ENCODE data around the gene ACSL5. TPM values are rescaled to one million over a fixed set of nuclear protein-coding genes. Genes with fewer than 3 reads are reported as not detected.

ACSL5 gene
- total and polyA plus RNA-seq, 9 donors: 7.9 to 34.2 (median 20.6) TPM

DNA sequence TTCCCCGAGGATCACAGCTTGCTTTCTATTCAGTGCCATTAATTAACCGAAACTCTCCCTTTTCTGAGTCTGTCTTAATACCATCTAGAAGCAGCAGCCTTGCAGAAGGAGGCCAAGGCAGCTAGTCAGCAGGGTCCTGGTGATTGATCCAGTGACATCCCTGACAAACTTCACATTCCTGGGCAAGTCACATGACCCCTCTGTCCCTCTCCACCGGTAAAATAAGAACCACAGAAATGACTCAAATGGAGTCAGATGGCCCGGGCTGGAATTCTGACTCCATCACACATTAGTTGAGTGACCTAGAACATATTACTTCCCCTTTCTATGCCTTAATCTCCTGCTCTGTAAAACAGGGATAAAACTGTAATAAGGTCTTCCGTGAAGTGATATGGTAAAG is 17.2 kb upstream of the ACSL5 start:
- TF ChIP-seq, protein P1, sequence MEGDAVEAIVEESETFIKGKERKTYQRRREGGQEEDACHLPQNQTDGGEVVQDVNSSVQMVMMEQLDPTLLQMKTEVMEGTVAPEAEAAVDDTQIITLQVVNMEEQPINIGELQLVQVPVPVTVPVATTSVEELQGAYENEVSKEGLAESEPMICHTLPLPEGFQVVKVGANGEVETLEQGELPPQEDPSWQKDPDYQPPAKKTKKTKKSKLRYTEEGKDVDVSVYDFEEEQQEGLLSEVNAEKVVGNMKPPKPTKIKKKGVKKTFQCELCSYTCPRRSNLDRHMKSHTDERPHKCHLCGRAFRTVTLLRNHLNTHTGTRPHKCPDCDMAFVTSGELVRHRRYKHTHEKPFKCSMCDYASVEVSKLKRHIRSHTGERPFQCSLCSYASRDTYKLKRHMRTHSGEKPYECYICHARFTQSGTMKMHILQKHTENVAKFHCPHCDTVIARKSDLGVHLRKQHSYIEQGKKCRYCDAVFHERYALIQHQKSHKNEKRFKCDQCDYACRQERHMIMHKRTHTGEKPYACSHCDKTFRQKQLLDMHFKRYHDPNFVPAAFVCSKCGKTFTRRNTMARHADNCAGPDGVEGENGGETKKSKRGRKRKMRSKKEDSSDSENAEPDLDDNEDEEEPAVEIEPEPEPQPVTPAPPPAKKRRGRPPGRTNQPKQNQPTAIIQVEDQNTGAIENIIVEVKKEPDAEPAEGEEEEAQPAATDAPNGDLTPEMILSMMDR (IDR thresholded peaks at IDR 0.05): no peak
- no peak for TF ChIP-seq POLR2A (IDR thresholded peaks at IDR 0.05)
- TF ChIP-seq EP300 (IDR thresholded peaks at IDR 0.05): no peak
- no peak overlapping the region for H3K4me3 ChIP-seq
- DNase-seq: no peak
- intact Hi-C loops (cut with DNase I): no loop called here
- WGBS, 3 donors: 62 to 88% (median 82%) methylated on average over 3 to 5 of the region's 5 CpGs
- no peaks in the 10 kb centered on the region for H3K27me3 ChIP-seq
- H3K4me1 ChIP-seq (ENCODE audit: insufficient read depth): peaks cover 2% of the 10 kb centered on the region
- no peaks in the 10 kb centered on the region for H3K36me3 ChIP-seq
- H3K9me3 ChIP-seq: no peaks in the 10 kb centered on the region
- no peak overlapping the region for H3K27ac ChIP-seq

DNA sequence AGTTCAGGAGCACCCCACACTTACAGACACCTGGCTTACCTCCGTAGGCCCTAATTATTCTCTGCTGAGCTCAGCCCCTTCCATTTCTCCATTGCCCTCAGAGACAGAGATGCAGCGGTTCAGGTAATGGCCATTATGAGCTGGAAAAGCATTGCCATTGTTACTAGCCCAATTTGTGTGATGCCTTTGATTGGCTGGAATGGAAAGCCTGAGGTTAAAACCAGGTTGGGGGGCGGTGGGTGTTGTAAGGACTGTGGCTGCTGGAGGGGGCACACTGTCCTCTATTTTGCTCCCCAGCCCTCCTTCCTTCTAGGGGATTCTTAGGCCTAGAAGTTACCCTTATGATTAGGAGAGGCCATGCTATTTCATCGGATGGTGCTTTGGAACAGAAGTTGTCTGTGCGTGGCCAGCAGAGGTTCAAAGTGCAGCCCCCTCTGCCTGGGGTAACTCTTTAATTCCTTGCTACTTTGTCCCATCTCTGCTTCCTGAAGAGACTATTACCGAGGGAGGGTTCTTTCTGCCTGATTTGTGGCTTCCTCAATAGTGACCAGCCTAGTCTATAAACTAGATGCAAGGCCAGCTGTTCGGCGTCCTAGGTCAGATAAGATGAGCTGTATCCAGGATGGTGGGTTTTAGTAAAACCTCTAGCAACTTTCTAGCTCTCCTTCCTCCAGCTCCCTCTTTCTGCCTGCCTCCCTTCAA is 14.2 kb upstream of the ACSL5 start:
- no peak for DNase-seq
- H3K27me3 ChIP-seq: no peaks in the 10 kb centered on the region
- H3K4me3 ChIP-seq: no peak overlapping the region
- WGBS, 3 donors: 54 to 81% (median 66%) methylated on average over 8 of the region's 8 CpGs
- no peak for TF ChIP-seq POLR2A (IDR thresholded peaks at IDR 0.05)
- TF ChIP-seq EP300 (IDR thresholded peaks at IDR 0.05): no peak
- TF ChIP-seq, protein P1 (IDR thresholded peaks at IDR 0.05): no peak
- H3K27ac ChIP-seq: no peak overlapping the region
- intact Hi-C loops (cut with DNase I): no loop called here
- no peaks in the 10 kb centered on the region for H3K36me3 ChIP-seq
- no peaks in the 10 kb centered on the region for H3K9me3 ChIP-seq
- H3K4me1 ChIP-seq (ENCODE audit: insufficient read depth): peaks cover 8% of the 10 kb centered on the region

DNA sequence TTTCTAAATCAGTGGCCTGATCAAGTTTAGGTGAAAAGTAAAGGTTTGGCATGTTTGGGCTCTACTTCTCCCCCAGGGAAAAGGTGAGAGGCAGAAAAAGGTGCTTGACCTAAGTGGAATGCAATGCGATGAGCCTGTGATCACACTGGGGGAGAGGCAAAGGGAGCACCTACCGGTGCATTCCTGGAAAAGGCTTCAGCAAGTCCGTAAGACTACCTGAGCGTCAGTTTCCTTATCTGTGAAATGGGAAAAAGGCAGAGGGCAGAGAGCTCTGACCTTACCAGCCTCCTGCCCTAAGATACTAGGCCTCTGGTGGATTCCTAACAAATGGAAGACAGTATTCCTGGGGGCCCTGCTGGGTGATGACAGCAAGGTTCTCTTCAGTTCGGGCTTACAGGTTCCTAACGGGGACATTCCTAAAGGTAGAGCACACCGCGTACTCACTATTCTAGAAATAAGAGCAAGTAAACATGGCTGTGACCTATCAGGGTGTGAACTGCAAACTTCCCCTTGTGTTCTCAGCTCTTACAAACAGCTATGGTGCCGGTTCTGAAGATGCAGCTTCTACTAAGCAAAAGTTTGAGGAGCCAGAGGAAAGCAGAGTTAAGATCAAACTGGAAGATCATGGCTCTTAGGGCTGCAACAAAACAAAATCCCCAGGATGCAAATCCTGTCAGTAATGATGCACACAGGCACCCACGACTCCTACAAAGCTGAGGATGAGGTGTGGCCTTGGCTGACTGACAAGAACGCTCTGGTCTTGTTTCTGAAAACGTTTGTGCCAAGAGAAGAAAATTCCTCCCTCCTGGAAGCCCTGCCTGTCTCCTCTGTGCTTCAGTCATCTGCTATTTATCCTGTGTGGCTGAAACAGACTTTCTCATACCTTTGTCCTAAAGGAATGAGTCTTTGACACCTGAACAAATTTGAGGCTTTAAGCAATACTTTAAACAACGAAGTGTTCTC is 13.3 kb upstream of the ACSL5 start:
- H3K36me3 ChIP-seq: no peaks in the 10 kb centered on the region
- 51 to 56% (median 51%) methylated on average over 13 of the region's 13 CpGs for WGBS, 3 donors
- H3K9me3 ChIP-seq: no peaks in the 10 kb centered on the region
- intact Hi-C loops (cut with DNase I): no loop called here
- H3K27ac ChIP-seq: no peak overlapping the region
- TF ChIP-seq POLR2A (IDR thresholded peaks at IDR 0.05) (no peak), EP300 (IDR thresholded peaks at IDR 0.05) (no peak)
- TF ChIP-seq, protein P1 (IDR thresholded peaks at IDR 0.05): no peak
- no peaks in the 10 kb centered on the region for H3K27me3 ChIP-seq
- H3K4me3 ChIP-seq: no peak overlapping the region
- peaks cover 8% of the 10 kb centered on the region for H3K4me1 ChIP-seq (ENCODE audit: insufficient read depth)
- peak in 3 of 5 donors; percentile 54 to 73 (median 63) for DNase-seq

DNA sequence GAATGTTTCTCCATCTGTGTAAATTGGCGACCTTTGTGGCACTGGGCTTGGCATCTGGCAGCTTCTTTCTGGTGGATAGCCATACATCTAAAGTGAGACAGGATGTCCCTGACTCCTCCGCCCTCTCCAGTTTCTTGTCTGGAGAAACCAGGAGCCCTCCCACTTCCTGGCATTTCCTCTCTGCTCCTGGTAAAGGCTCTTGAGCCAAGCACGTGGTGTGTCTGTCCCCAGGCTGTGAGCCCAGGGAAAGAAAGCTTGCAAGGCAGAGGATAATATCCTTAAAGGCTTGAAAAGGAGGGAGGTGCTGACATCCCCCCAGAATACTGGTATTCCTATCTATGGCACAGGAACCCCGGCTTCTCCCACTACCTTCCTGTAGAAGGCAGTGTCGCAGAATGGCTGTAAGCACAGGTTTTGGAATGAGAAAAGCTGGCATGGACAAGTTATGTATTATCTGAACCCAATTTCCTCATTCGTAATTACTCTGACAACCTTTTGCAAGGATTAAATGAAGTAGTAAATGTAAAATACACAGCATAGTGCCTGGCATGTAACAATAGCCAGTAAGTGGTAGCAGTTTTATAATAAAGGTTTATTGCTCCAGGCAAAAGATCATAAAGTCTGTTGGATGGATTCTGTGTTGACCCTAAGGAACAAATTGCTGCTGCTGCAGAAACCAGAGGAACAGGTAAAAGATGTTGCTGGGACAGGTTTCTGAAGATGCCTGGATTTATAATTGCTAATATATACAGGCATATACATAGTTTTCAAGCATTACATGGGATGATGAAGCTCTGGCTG is 11.8 kb upstream of the ACSL5 start:
- H3K9me3 ChIP-seq: no peaks in the 10 kb centered on the region
- peaks cover 8% of the 10 kb centered on the region for H3K4me1 ChIP-seq (ENCODE audit: insufficient read depth)
- TF ChIP-seq EP300 (IDR thresholded peaks at IDR 0.05): no peak
- TF ChIP-seq, protein P1 (IDR thresholded peaks at IDR 0.05): no peak
- no peak for TF ChIP-seq POLR2A (IDR thresholded peaks at IDR 0.05)
- H3K27me3 ChIP-seq: no peaks in the 10 kb centered on the region
- peak in 4 of 5 donors; percentile 43 to 62 (median 54) for DNase-seq
- 39 to 45% (median 44%) methylated on average over 6 of the region's 6 CpGs for WGBS, 3 donors
- H3K27ac ChIP-seq: no peak overlapping the region
- H3K36me3 ChIP-seq: no peaks in the 10 kb centered on the region
- intact Hi-C loops (cut with DNase I): no loop called here
- no peak overlapping the region for H3K4me3 ChIP-seq
